DMS 273 treated with DMSO at 0.1 percent for 48 hours (cell line): ENCODE results near the gene PRPF8.
"Not testable (repeated sequence)": the region's sequence is repeated elsewhere in the genome, so short reads cannot be mapped to it uniquely, and the experiment has no call there.

Source experiments
- DNase-seq: peaks from one replicate; lab custom pipeline; 2025; lab: John Stamatoyannopoulos, UW

PRPF8 gene

DNA sequence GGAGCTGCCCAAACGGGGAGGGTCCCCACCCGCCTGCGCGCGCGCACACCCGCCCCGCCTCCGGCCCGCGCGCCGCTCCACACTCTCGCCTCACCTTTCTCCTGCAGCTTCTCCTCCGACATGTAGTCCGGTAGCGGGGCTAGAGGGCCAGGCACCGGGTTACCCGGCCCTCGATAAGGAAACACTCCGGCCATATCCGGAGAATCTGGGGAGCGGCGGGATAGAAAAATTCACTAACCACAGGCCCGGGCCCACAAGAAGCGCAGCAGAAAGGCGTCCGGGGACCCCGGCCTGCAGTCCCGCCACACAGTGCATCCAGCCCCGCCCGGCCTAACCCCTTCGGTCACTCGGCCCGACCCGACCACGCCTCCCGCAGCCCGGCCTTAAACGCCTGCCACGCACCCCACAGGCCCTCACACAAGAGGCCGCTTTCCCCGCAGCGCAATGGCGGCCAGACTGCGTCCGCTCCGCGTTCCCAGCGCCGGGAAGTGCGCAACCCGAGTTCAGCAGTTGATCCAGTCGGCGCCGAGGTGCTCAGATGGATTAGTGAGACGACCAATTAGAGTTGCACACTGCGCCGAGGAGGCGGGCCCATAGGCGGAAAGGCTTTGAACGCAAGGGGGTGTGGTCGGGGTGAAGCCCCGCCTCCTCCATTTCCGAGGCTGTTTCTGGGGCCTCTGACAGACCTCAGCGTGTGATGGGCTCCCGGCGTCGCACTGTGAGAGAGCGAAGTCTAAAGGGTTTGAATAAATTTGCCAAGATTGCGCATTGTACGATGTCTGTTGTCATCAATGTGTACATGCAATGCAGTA lies at the start of gene PRPF8:
PRPF8 (minus strand) TSS at position 490 of the 812 bp plus-strand sequence; CDS start at position 194, 296 bp downstream.
- DNase-seq: peak; percentile 91

- DNase-seq: no peak
Measured at GRCh38 chr17:1733759-1734158, 49.1 kb upstream of the PRPF8 start.

DNA sequence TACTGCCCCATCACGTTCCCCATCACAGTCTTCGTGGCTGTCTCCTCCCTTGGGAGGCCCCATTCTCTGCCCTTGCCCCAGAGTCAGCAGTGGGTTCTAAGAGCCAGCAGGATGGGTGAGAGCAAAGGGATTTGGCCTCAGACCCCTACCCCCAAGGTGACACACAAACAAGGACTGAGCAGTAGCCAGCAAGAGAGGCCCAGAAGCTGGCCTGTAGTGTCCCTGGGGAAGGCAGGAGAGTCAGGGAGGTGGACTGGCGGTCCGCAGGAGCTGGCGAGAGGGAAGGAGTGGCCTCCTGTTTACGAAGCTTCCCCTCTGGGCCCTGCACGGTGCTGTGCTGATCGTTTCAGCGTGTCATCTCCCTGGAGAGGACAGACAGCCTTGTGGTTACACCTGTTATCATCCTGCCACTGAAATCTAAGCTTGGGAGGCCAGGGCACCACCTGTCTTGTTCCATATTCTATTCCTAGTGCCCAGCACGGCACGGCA lies 48.2 kb upstream of the PRPF8 start:
- DNase-seq: no peak

GRCh38 chr17:1732241-1732832 lies 47.7 kb upstream of the PRPF8 start:
- no peak for DNase-seq

DNA sequence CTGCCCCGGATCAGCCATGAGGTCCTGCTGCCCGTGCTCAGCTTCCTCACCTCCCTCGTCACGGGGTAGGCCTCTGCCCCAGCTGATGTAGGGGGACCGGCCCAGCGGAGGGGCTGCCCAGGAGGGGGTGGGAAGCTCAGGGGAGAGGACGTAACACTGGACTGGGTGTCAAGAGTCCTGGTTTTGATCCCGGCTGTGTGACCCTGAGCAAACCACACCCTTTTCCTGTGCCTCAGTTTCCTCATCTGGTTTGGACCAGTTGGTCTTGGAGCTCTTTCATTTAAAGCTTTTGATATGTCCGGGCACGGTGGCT lies 46.5 kb upstream of the PRPF8 start:
- no peak for DNase-seq

DNA sequence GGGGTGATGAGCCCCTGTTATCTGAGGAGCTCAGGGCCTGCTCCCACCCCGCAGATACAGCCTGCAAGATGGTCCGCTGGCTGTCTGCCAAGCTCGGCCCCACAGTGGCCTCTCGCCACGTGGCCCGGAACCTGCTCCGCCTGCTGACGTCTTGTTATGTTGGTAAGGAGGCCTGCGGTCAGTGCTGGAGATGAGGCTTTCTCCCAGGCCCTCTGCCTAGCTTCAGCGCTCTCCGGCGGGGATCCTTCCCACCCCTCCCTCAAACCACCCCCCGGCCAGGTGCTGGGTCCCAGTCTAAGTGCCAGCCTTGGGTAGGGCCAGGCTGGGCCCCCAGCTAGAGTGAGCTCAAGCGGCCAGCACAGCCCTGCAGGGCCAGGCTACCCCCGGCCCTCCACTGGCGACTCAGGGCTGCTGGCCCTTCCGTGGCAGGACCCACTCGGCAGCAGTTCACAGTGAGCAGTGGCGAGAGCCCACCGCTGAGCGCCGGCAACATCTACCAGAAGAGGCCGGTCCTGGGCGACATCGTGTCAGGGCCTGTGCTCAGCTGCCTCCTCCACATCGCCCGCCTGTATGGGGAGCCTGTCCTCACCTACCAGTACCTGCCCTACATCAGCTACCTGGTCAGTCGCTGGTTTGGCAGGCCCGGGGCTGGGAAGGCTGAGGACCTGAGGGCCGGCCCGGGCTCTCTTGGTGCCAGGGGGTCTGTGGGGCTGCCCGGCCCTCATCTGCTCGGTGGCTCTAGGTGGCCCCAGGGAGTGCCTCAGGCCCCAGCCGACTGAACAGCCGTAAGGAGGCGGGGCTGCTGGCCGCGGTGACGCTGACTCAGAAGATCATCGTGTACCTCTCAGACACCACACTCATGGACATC lies 45.9 kb upstream of the PRPF8 start:
- DNase-seq: no peak

GRCh38 chr17:1729966-1730325 lies 45.3 kb upstream of the PRPF8 start:
- DNase-seq: no peak

- no peak for DNase-seq
Measured at GRCh38 chr17:1727876-1728630, 43.4 kb upstream of the PRPF8 start.

DNA sequence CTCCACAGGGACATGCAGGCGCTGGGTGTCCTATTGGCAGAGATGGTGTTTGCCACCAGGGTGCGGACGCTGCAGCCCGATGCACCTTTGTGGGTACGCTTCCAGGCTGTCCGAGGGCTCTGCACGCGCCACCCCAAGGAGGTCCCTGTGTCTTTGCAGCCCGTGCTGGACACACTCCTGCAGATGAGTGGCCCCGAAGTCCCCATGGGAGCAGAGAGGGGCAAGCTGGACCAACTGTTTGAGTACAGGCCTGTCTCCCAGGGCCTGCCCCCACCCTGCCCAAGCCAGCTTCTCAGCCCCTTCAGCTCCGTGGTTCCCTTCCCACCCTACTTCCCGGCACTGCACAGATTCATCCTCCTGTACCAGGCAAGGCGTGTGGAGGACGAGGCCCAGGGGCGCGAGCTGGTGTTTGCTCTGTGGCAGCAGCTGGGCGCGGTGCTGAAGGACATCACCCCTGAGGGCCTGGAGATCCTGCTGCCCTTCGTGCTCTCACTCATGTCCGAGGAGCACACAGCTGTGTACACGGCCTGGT lies 42.7 kb upstream of the PRPF8 start:
- no peak for DNase-seq

GRCh38 chr17:1726626-1727257 lies 42.1 kb upstream of the PRPF8 start:
- no peak for DNase-seq

GRCh38 chr17:1725642-1726511 lies 41.2 kb upstream of the PRPF8 start:
- no peak for DNase-seq

DNA sequence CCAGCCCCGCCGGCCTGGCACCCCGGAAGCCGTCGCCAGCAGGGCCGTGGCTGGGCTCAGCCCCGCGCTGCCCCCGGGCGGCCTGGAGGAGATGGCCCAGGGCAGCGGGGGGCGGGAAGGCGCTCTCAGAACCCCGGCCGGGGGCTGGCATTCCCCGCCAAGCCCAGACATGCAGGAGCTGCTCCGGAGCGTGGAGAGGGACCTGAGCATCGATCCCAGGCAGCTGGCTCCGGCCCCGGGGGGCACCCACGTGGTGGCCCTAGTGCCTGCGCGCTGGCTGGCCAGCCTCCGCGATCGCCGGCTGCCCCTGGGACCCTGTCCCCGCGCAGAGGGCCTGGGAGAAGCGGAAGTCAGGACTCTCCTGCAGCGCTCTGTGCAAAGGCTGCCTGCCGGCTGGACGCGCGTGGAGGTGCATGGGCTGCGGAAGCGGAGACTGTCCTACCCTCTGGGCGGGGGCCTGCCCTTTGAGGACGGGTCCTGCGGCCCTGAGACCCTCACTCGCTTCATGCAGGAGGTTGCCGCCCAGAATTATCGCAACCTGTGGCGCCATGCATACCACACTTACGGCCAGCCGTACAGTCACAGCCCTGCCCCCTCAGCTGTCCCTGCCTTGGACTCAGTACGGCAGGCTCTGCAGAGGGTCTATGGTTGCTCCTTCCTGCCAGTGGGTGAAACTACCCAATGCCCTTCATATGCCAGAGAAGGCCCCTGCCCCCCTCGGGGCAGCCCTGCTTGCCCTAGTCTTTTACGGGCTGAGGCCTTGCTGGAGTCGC lies 40.4 kb upstream of the PRPF8 start:
- no peak for DNase-seq

- DNase-seq: no peak
Measured at GRCh38 chr17:1724351-1724868, 39.7 kb upstream of the PRPF8 start, which contains the start of gene WDR81. WDR81 (plus strand) TSS chr17:1724704; CDS start chr17:1724960, 256 bp downstream.

GRCh38 chr17:1722022-1722421 lies 37.4 kb upstream of the PRPF8 start:
- DNase-seq: not testable (repeated sequence)

DNA sequence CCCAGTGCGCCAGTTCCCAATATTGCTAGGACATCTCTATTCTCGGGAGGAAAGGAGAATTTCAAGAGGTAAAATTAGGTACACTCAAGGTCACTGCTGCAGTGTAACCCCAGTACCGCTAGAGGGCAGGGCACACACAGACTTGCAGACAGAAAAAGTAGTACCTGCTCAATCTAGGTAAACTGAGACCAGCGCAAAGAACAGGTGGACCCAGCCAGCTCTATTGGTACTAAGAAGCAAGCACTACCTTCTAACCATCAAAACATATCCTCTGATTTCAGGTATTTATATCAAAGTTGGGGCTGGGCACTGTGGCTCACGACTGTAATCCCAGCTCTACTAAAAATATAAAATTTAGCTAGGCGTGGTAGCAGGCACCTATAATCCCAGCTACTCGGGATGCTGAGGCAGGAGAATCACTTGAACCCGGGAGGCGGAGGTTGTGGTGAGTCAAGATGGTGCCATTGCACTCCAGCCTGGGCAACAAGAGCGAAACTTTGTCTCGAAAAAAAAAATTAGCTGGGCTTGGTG lies 36.3 kb upstream of the PRPF8 start:
- no peak for DNase-seq

DNA sequence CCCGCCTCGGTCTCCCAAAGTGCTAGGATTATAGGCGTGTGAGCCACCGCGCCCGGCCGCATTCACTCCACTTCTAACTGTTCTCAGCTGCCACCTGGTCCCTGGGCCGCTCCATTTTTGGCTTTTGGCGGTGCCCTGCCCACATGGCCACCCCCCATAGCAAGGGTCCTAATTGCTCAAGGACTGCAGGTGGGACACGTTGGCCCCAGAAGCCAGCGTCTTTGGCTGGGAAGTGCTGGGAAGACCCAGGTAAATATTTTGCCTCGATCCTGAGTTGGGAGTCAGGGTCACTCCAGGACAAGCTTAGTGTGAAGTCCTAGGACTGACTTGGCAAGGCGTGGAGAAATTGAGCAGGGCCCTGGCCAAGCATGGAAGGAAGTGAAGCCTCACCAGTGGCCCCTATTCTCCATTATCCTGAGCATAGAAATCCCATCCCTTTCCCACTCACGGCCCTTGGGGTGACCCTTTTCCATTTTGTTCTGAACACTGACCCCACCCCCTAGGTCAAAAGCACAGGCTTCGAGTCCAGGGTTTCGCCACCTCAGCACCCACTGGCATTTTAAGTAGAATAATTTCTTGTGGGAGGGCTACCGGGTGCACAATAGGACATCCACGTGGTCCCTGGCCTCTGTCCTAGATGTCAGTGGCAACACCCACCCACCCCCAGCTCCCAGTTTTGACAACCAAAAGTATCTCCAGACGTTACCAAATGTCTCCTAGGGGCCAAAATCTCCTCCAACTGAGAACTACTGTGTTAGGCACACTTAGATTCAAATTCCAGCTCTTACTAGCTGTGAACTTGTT lies 33.9 kb upstream of the PRPF8 start:
- no peak for DNase-seq

GRCh38 chr17:1716912-1717695 lies 32.4 kb upstream of the PRPF8 start:
- DNase-seq: peak; percentile 96
